Calu3 (cell line): ENCODE data around the gene ARL8B. TPM values are rescaled to one million over a fixed set of nuclear protein-coding genes. Genes with fewer than 3 reads are reported as not detected.
A peak's percentile ranks its signal among the peaks of the same experiment; 100 is the strongest.

ENCODE experiments used
- BruUV-seq: library from RNA; stranded (reverse); fragments of 400-500 nt; replicated peaks from 2 replicates; lab custom pipeline; 2021; lab: Mats Ljungman, UMichigan
- CTCF ChIA-PET: fragments of 300-600 bp; sonication (Branson Sonifier 250); formaldehyde crosslinking; loops from one replicate; lab custom pipeline; 2022; ENCODE audit warnings: antibody characterized with exemption; lab: Charles Lee
- DNase-seq: peaks from one replicate; pipeline ENCODE4 v3.0.0; 2022
- H3K27ac Mint-ChIP-seq: one replicate; pipeline ENCODE4 v1.8.0; 2022; ENCODE audit warnings: mixed read lengths; ENCODE audit not compliant: unreplicated experiment
- H3K27me3 Mint-ChIP-seq: one replicate; pipeline ENCODE4 v1.8.0; 2022; ENCODE audit warnings: mixed read lengths; ENCODE audit not compliant: unreplicated experiment
- H3K36me3 Mint-ChIP-seq: one replicate; pipeline ENCODE4 v1.8.0; 2022; ENCODE audit warnings: mild to moderate bottlenecking, moderate library complexity, mixed read lengths; ENCODE audit not compliant: insufficient read depth, unreplicated experiment
- H3K4me1 Mint-ChIP-seq: one replicate; pipeline ENCODE4 v1.8.0; 2022; ENCODE audit warnings: mild to moderate bottlenecking, low read depth, mixed read lengths; ENCODE audit not compliant: unreplicated experiment
- H3K4me3 Mint-ChIP-seq: one replicate; pipeline ENCODE4 v1.8.0; 2022; ENCODE audit warnings: mild to moderate bottlenecking, low read depth, moderate library complexity, mixed read lengths; ENCODE audit not compliant: unreplicated experiment
- H3K9me3 Mint-ChIP-seq: one replicate; pipeline ENCODE4 v1.8.0; 2022; ENCODE audit warnings: low read depth, mixed read lengths; ENCODE audit not compliant: unreplicated experiment
- intact Hi-C: fragments of 100-400 bp; cut with micrococcal nuclease; formaldehyde crosslinking; loops from one replicate; pipeline ENCODE4 v1.10.0; 2022; ENCODE audit not compliant: unreplicated experiment
- total RNA-seq: library from RNA; stranded (reverse); gene quantifications from 2 replicates; pipeline ENCODE4 v1.2.3, GENCODE V29; 2022
- TF ChIP-seq, protein P1 (sequence below): fragments of 200-600 bp; IDR thresholded peaks from one replicate; pipeline ENCODE4 v1.8.0; 2022; ENCODE audit warnings: antibody characterized with exemption; ENCODE audit not compliant: unreplicated experiment

Gene ARL8B
- total RNA-seq, 1 experiment from 2014 or later = 47.0 TPM

DNA sequence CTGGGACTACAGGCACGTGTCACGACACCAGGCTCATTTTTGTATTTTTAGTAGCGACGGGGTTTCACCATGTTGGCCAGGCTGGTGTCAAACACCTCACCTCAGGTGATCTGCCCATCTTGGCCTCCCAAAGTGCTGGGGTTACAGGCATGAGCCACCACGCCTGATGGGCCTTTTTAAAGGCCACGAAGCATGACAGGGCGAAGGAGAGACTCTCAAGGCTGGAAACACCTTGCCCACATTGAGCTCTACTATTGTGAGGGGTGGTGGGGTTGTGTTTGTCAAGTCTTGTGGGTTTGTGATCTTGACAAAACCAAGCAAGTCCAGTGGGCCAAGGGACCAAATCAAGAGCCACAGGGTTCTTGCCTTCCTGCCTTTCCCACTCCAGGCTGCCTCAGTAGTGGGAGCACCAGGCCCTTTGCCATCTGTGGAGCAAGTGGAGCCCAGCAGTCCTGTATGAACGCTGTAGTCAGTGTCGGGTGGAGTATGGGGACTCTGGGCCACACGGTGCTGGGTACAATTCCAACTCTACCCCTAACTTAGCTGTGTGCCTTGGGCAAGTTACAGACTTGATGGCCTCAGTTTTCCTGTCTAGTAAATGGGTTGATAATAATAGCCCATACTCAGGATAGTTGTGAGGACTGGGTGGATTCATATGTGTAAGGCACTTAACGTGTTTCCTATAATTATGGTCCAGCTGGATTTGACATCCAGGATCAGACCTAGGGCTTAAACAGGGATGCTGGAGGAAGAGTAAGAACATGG lies 98.8 kb downstream of the ARL8B start:
- DNase-seq = no peak
- H3K27me3 Mint-ChIP-seq = no peaks in the 10 kb centered on the region
- CTCF ChIA-PET = interaction anchor here (0.6 kb wide), 1 partner anchor 10 kb away, joined by 3 read pairs; no protein-coding TSS in a partner anchor
- BruUV-seq = no TSS peak
- TF ChIP-seq, protein P1, sequence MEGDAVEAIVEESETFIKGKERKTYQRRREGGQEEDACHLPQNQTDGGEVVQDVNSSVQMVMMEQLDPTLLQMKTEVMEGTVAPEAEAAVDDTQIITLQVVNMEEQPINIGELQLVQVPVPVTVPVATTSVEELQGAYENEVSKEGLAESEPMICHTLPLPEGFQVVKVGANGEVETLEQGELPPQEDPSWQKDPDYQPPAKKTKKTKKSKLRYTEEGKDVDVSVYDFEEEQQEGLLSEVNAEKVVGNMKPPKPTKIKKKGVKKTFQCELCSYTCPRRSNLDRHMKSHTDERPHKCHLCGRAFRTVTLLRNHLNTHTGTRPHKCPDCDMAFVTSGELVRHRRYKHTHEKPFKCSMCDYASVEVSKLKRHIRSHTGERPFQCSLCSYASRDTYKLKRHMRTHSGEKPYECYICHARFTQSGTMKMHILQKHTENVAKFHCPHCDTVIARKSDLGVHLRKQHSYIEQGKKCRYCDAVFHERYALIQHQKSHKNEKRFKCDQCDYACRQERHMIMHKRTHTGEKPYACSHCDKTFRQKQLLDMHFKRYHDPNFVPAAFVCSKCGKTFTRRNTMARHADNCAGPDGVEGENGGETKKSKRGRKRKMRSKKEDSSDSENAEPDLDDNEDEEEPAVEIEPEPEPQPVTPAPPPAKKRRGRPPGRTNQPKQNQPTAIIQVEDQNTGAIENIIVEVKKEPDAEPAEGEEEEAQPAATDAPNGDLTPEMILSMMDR = no peak
- H3K36me3 Mint-ChIP-seq = peaks cover 21% of the 10 kb centered on the region
- H3K27ac Mint-ChIP-seq = no peak overlapping the region
- no peaks in the 10 kb centered on the region for H3K4me1 Mint-ChIP-seq
- H3K9me3 Mint-ChIP-seq = no peaks in the 10 kb centered on the region
- no peak overlapping the region for H3K4me3 Mint-ChIP-seq
- intact Hi-C loops = loop anchor here (10.0 kb wide), 1 partner anchor 204 kb away; no protein-coding TSS in a partner anchor

DNA sequence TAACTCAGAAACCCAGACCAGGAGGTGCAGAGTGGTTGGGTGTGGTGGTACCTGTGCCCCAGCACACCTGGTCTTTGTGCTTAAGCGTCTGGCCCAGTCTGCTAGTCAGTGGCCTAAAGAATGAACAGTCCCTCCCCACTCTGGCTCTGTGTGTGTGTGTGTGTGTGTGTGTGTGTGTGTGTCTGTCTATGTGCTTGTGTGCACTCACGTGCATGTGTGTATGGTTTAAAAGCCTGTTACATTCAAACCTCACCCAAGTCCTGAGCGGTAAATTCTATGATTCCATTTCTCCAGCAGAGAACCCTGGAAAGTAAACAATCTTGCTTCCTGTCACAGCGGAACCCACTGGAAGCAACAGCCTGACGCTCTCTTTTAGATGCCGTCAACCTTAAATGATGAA lies 99.6 kb downstream of the ARL8B start:
- DNase-seq = no peak
- no TSS peak for BruUV-seq
- Mint-ChIP-seq H3K27me3 (no peaks in the 10 kb centered on the region), H3K9me3 (no peaks in the 10 kb centered on the region), H3K36me3 (peaks cover 21% of the 10 kb centered on the region), H3K4me3 (no peak overlapping the region), H3K27ac (peak overlapping the region; percentile 8), H3K4me1 (no peaks in the 10 kb centered on the region)
- CTCF ChIA-PET = no interaction called here
- TF ChIP-seq, protein P1 = no peak
- intact Hi-C loops = loop anchor here (10.0 kb wide), 1 partner anchor 203 kb away; no protein-coding TSS in a partner anchor

DNA sequence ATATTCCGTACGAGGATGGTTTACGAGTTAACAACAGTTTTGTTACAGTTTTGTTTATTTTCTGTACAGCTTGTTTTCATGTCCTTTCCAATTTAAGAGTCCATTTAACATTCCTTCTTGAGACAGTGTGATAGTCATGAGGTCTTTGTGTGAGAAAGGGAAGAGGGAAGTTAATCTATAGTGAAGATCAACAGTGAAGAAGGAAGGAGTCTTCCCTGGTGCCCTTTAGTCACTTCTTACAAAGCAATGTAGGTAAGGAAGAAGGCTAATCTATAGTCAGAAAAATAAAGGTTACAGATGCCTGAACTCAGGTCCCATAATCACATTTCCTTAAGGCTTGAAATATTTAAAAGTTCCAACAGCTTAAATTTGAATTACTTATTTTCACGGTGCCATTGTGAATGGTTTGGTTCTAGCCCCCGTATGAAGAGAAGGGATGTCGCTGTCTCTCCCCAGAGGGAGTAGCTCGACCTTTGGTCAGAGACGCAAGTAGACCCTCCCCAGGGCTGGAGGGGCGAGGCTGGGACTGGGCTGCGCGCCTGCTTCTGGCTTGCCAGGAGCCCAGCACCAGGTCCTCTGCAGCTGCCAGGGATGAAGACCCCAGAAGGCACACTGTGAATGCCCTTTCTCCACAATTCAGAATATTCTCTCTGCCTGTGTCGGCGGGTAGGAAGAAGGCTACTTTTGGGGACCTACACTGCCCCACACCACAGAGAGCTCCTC lies 100.4 kb downstream of the ARL8B start:
- CTCF ChIA-PET = no interaction called here
- intact Hi-C loops = loop anchor here (10.0 kb wide), 1 partner anchor 202 kb away; no protein-coding TSS in a partner anchor

DNA sequence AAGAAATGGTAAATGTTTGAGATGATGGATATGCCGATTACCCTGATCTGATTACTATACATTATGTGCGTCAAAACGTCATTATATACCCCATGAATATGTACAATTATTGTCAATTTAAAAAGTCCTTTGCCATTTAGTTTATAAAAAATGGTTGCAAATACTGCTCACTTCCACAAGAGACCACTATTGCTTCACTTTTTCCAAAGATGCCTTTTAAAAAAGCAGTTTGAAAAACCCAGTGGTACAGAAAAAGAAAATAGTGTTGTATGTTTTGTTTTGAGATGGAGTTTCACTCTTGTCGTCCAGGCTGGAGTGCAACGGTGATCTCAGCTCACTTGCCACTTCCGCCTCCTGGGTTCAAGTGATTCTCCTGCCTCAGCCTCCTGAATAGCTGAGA lies 104.7 kb downstream of the ARL8B start:
- no peak for DNase-seq
- BruUV-seq = no TSS peak
- Mint-ChIP-seq H3K4me3 (no peak overlapping the region), H3K4me1 (no peaks in the 10 kb centered on the region), H3K9me3 (no peaks in the 10 kb centered on the region), H3K27me3 (no peaks in the 10 kb centered on the region), H3K36me3 (no peaks in the 10 kb centered on the region), H3K27ac (no peak overlapping the region)
- CTCF ChIA-PET = no interaction called here
- intact Hi-C loops = loop anchor here (10.0 kb wide), 1 partner anchor 198 kb away; no protein-coding TSS in a partner anchor
- TF ChIP-seq, protein P1 = peak; percentile 27

More for the DNA sequence above, 100.4 kb downstream of the ARL8B start:
- Mint-ChIP-seq H3K36me3 (peaks cover 21% of the 10 kb centered on the region), H3K9me3 (no peaks in the 10 kb centered on the region), H3K4me1 (no peaks in the 10 kb centered on the region), H3K27me3 (no peaks in the 10 kb centered on the region), H3K4me3 (no peak overlapping the region), H3K27ac (peak overlapping the region; percentile 8)
- BruUV-seq = no TSS peak
- TF ChIP-seq, protein P1 = no peak
- DNase-seq = no peak
